ENCODE data around the gene PTN.

PTN gene

DNA sequence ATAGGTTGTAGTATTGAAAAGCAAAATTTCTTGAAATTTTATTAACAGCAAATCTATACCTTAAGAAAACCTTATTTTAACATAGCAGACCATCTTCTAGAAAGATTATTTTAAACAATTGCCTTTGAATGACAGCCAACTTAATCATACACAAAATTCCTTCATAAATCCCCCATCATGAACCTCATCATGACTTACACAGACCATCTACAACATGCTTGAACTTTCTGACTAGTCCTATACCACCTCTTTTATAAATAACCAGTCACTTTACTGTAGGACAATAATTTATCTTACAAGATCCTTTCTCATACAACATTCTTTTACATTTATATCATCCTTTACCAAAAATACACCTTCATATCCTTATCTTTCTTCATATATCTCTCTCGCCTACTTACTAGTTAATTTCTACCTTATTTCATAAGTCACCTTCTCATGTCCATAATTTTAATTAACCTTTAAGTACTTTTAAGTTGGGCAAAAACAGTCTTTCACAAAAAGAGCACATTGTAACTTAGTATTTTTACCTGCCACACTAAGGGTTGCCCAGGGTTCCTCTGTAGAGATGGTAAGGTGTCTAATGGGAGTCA, 16.6 kb upstream of the PTN start:
- Histone ChIP-seq H3K9me2 (replicated peaks; ENCODE audit: low read depth, low read length) (no peaks in the 10 kb centered on the region), H3K4me3 (ENCODE audit: low read length, poor library complexity, severe bottlenecking) (no peak overlapping the region), H3K4me2 (ENCODE audit: low read depth, low read length, poor library complexity, severe bottlenecking) (no peak overlapping the region), H3K9ac (ENCODE audit: low read depth, low read length, poor library complexity, severe bottlenecking) (no peak overlapping the region), H3K36me3 (ENCODE audit: insufficient read depth, low read length) (no peaks in the 10 kb centered on the region), H3F3A (ENCODE audit: low read depth) (no peaks in the 10 kb centered on the region), H3K79me2 (ENCODE audit: insufficient read depth, low read length) (no peaks in the 10 kb centered on the region), H3K9me3 (ENCODE audit: insufficient read depth, low read depth, low read length) (no peaks in the 10 kb centered on the region; the same call in 1 of the 2 replicates), H4K20me1 (ENCODE audit: insufficient read depth, low read length, poor library complexity, severe bottlenecking) (no peaks in the 10 kb centered on the region), H2AFZ (ENCODE audit: low read length) (no peak overlapping the region), H3K4me1 (ENCODE audit: insufficient read depth, low read length, poor library complexity, severe bottlenecking) (no peaks in the 10 kb centered on the region), H3K27me3 (ENCODE audit: insufficient read depth, low read length, poor library complexity, severe bottlenecking) (no peaks in the 10 kb centered on the region)
- TF ChIP-seq EZH2phosphoT487 (IDR thresholded peaks at IDR 0.05; ENCODE audit: borderline replicate concordance) = no peak
- TF ChIP-seq, protein P1, sequence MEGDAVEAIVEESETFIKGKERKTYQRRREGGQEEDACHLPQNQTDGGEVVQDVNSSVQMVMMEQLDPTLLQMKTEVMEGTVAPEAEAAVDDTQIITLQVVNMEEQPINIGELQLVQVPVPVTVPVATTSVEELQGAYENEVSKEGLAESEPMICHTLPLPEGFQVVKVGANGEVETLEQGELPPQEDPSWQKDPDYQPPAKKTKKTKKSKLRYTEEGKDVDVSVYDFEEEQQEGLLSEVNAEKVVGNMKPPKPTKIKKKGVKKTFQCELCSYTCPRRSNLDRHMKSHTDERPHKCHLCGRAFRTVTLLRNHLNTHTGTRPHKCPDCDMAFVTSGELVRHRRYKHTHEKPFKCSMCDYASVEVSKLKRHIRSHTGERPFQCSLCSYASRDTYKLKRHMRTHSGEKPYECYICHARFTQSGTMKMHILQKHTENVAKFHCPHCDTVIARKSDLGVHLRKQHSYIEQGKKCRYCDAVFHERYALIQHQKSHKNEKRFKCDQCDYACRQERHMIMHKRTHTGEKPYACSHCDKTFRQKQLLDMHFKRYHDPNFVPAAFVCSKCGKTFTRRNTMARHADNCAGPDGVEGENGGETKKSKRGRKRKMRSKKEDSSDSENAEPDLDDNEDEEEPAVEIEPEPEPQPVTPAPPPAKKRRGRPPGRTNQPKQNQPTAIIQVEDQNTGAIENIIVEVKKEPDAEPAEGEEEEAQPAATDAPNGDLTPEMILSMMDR (conservative IDR thresholded peaks at IDR 0.05; ENCODE audit: low read length) = no peak

DNA sequence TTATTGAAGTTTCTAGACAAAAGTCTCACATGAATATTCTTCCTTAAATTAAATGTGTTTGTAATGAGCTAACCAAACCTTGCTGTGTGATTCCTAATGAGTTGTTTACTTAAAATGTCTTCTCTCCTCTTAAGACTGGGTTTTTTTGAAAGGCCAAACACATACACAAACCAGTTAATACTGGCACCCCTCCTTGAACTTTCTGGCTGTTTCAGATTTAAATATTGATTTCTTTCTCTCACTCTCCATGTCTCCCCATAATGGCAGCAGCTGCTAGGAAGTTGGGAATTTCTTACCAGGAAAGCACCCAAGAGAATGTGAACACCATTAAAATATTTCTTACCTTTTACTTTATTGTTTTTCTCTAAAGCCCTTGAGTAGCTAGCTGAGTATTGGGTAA, 11.4 kb upstream of the PTN start:
- H3K27me3 ChIP-seq (ENCODE audit: insufficient read depth, low read length, poor library complexity, severe bottlenecking) = no peaks in the 10 kb centered on the region
- no peaks in the 10 kb centered on the region for H3K9me3 ChIP-seq (ENCODE audit: insufficient read depth, low read depth, low read length)
- H3K4me3 ChIP-seq (ENCODE audit: low read length, poor library complexity, severe bottlenecking) = no peak overlapping the region
- no peaks in the 10 kb centered on the region for H3K4me1 ChIP-seq (ENCODE audit: insufficient read depth, low read length, poor library complexity, severe bottlenecking)
- no peak overlapping the region for H3K4me2 ChIP-seq (ENCODE audit: low read depth, low read length, poor library complexity, severe bottlenecking)
- H3K36me3 ChIP-seq (ENCODE audit: insufficient read depth, low read length) = no peaks in the 10 kb centered on the region
- no peaks in the 10 kb centered on the region for H3K9me2 ChIP-seq (replicated peaks; ENCODE audit: low read depth, low read length)
- H2AFZ ChIP-seq (ENCODE audit: low read length) = no peak overlapping the region
- H3K79me2 ChIP-seq (ENCODE audit: insufficient read depth, low read length) = no peaks in the 10 kb centered on the region
- no peak overlapping the region for H3K9ac ChIP-seq (ENCODE audit: low read depth, low read length, poor library complexity, severe bottlenecking)
- TF ChIP-seq EZH2phosphoT487 (IDR thresholded peaks at IDR 0.05; ENCODE audit: borderline replicate concordance) = no peak
- TF ChIP-seq, protein P1 (conservative IDR thresholded peaks at IDR 0.05; ENCODE audit: low read length) = no peak
- H4K20me1 ChIP-seq (ENCODE audit: insufficient read depth, low read length, poor library complexity, severe bottlenecking) = no peaks in the 10 kb centered on the region
- no peaks in the 10 kb centered on the region for H3F3A ChIP-seq (ENCODE audit: low read depth)

DNA sequence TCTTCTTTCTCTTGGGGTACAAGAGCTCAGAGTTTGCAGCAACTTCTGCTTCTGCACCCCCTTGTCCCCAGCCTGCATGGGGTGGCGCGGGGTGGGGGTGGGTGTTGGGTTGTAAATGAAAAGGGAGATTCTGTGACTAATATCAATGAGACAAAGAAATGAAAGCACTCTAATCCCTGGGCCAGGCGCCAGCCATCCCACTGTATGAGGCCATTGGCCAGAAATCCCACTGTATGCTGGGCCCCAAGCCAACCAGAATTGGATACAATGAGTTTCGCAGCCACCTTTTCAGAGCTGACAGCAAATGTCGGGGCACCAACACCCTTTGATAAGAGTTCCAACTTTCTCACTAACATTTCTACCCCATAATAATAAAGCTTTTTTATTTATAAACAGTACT, 10.9 kb upstream of the PTN start:
- H3F3A ChIP-seq (ENCODE audit: low read depth) = no peaks in the 10 kb centered on the region
- H3K9me2 ChIP-seq (replicated peaks; ENCODE audit: low read depth, low read length) = no peaks in the 10 kb centered on the region
- H3K27me3 ChIP-seq (ENCODE audit: insufficient read depth, low read length, poor library complexity, severe bottlenecking) = no peaks in the 10 kb centered on the region
- H3K4me3 ChIP-seq (ENCODE audit: low read length, poor library complexity, severe bottlenecking) = no peak overlapping the region
- no peaks in the 10 kb centered on the region for H4K20me1 ChIP-seq (ENCODE audit: insufficient read depth, low read length, poor library complexity, severe bottlenecking)
- H3K4me2 ChIP-seq (ENCODE audit: low read depth, low read length, poor library complexity, severe bottlenecking) = no peak overlapping the region
- H3K9ac ChIP-seq (ENCODE audit: low read depth, low read length, poor library complexity, severe bottlenecking) = no peak overlapping the region
- TF ChIP-seq EZH2phosphoT487 (IDR thresholded peaks at IDR 0.05; ENCODE audit: borderline replicate concordance) = no peak
- TF ChIP-seq, protein P1 (conservative IDR thresholded peaks at IDR 0.05; ENCODE audit: low read length) = no peak
- no peaks in the 10 kb centered on the region for H3K9me3 ChIP-seq (ENCODE audit: insufficient read depth, low read depth, low read length)
- H3K4me1 ChIP-seq (ENCODE audit: insufficient read depth, low read length, poor library complexity, severe bottlenecking) = no peaks in the 10 kb centered on the region
- H3K79me2 ChIP-seq (ENCODE audit: insufficient read depth, low read length) = no peaks in the 10 kb centered on the region
- H2AFZ ChIP-seq (ENCODE audit: low read length) = no peak overlapping the region
- H3K36me3 ChIP-seq (ENCODE audit: insufficient read depth, low read length) = no peaks in the 10 kb centered on the region
